ENCODE measurements around the gene DAP3. TPM values are rescaled to one million over a fixed set of nuclear protein-coding genes. Genes with fewer than 3 reads are reported as not detected.
A peak's percentile ranks its signal among the peaks of the same experiment; 100 is the strongest.
"Not testable (repeated sequence)": the region's sequence is repeated elsewhere in the genome, so short reads cannot be mapped to it uniquely, and the experiment has no call there.

Gene DAP3
- total RNA-seq, 2 experiments from 2014 or later: 120 to 135 TPM

GRCh38 chr1:155761736-155762405, 73.0 kb downstream of the DAP3 start:
- Mint-ChIP-seq H3K9me3 (ENCODE audit: insufficient read depth) (no peaks in the 10 kb centered on the region), H3K36me3 (ENCODE audit: low read depth) (peaks cover 62% of the 10 kb centered on the region), H3K27me3 (ENCODE audit: low read depth) (no peaks in the 10 kb centered on the region), H3K4me3 (no peak overlapping the region), H3K4me1 (ENCODE audit: low read depth) (no peaks in the 10 kb centered on the region), H3K27ac (no peak overlapping the region)
- no peak for ATAC-seq
- DNase-seq: no peak
- ChIA-PET POLR2A (no interaction called here), CTCF (interaction anchor here (0.6 kb wide), 1 partner anchor 26 kb away, joined by 3 read pairs; no protein-coding TSS in a partner anchor)

DNA sequence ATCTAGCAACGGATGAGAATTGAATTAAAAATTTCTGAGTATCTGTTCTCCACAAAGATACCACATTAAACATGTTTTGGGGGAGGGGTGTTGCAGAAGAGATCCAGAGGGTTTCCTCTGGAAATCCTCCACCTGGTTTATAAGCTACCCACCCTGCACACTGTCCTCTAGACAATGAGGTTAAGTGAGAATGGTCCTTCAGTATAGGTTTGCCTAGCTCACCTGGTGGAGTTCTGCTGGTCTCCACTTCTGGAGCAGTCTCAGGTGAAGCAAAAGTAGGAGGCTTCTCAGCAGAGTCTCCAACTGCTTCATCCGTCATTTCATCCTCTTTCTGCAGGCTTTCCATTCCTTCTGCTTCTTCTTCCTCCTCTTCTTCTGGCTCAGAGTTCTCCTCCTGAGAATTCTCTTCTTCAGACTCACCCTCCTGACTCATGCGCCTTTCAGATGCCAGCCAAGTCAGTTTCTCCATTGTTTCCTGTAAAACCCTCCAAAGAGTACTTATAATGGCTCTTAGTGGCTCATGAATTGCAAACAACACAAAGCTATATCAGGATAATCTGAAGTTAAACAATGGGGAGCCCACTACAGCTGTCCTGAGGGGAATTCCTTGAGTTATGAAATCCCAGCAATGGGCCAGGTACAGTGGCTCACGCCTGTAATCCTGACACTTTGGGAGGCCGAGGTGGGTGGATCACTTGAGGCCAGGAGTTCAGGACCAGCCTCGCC, 74.4 kb downstream of the DAP3 start:
- CTCF ChIA-PET; H3K27ac Mint-ChIP-seq; DNase-seq; ATAC-seq; H3K9me3 Mint-ChIP-seq (ENCODE audit: insufficient read depth); POLR2A ChIA-PET; H3K4me1 Mint-ChIP-seq (ENCODE audit: low read depth); H3K4me3 Mint-ChIP-seq; H3K27me3 Mint-ChIP-seq (ENCODE audit: low read depth): not testable (repeated sequence)
- H3K36me3 Mint-ChIP-seq (ENCODE audit: low read depth): peaks cover 61% of the 10 kb centered on the region

- ATAC-seq; CTCF ChIA-PET; H3K27ac Mint-ChIP-seq; H3K9me3 Mint-ChIP-seq (ENCODE audit: insufficient read depth); DNase-seq; H3K27me3 Mint-ChIP-seq (ENCODE audit: low read depth); H3K4me3 Mint-ChIP-seq; H3K4me1 Mint-ChIP-seq (ENCODE audit: low read depth): not testable (repeated sequence)
- POLR2A ChIA-PET: interaction anchor here (0.6 kb wide), 1 partner anchor 151 kb away, joined by 3 read pairs; no protein-coding TSS in a partner anchor
- peaks cover 62% of the 10 kb centered on the region for H3K36me3 Mint-ChIP-seq (ENCODE audit: low read depth)
Measured at GRCh38 chr1:155763989-155764388, 75.1 kb downstream of the DAP3 start.

GRCh38 chr1:155767399-155767989, 78.6 kb downstream of the DAP3 start:
- H3K4me1 Mint-ChIP-seq (ENCODE audit: low read depth); H3K4me3 Mint-ChIP-seq; POLR2A ChIA-PET; H3K9me3 Mint-ChIP-seq (ENCODE audit: insufficient read depth); H3K27me3 Mint-ChIP-seq (ENCODE audit: low read depth); DNase-seq; ATAC-seq; H3K27ac Mint-ChIP-seq; CTCF ChIA-PET: not testable (repeated sequence)
- H3K36me3 Mint-ChIP-seq (ENCODE audit: low read depth): peaks cover 65% of the 10 kb centered on the region

- H3K9me3 Mint-ChIP-seq (ENCODE audit: insufficient read depth): no peaks in the 10 kb centered on the region
- CTCF ChIA-PET: no interaction called here
- H3K4me1 Mint-ChIP-seq (ENCODE audit: low read depth): no peaks in the 10 kb centered on the region
- ATAC-seq (no peak), DNase-seq (no peak)
- no peak overlapping the region for H3K4me3 Mint-ChIP-seq
- POLR2A ChIA-PET: no interaction called here
- no peak overlapping the region for H3K27ac Mint-ChIP-seq
- peaks cover 66% of the 10 kb centered on the region for H3K36me3 Mint-ChIP-seq (ENCODE audit: low read depth)
- H3K27me3 Mint-ChIP-seq (ENCODE audit: low read depth): no peaks in the 10 kb centered on the region
Measured at GRCh38 chr1:155769257-155769656, 80.4 kb downstream of the DAP3 start.

- no peak for DNase-seq
- ATAC-seq: no peak
- ChIA-PET POLR2A (no interaction called here), CTCF (no interaction called here)
- H3K36me3 Mint-ChIP-seq (ENCODE audit: low read depth): peaks cover 75% of the 10 kb centered on the region
- H3K4me1 Mint-ChIP-seq (ENCODE audit: low read depth): peaks cover 16% of the 10 kb centered on the region
- no peak overlapping the region for H3K4me3 Mint-ChIP-seq
- no peaks in the 10 kb centered on the region for H3K27me3 Mint-ChIP-seq (ENCODE audit: low read depth)
- no peaks in the 10 kb centered on the region for H3K9me3 Mint-ChIP-seq (ENCODE audit: insufficient read depth)
- no peak overlapping the region for H3K27ac Mint-ChIP-seq
Measured at GRCh38 chr1:155773221-155773620, 84.3 kb downstream of the DAP3 start.

GRCh38 chr1:155776414-155776813, 87.5 kb downstream of the DAP3 start:
- DNase-seq (peak; percentile 42), ATAC-seq (no peak)
- no peaks in the 10 kb centered on the region for H3K9me3 Mint-ChIP-seq (ENCODE audit: insufficient read depth)
- H3K36me3 Mint-ChIP-seq (ENCODE audit: low read depth): peaks cover 56% of the 10 kb centered on the region
- H3K27me3 Mint-ChIP-seq (ENCODE audit: low read depth): no peaks in the 10 kb centered on the region
- CTCF ChIA-PET: interaction anchor here (0.6 to 1.0 kb wide), 3 partner anchors 8 to 64 kb away, joined by 3 to 6 read pairs (median 4); no protein-coding TSS in a partner anchor
- no peak overlapping the region for H3K4me3 Mint-ChIP-seq
- POLR2A ChIA-PET: no interaction called here
- peak overlapping the region; percentile 68 for H3K27ac Mint-ChIP-seq
- peaks cover 16% of the 10 kb centered on the region for H3K4me1 Mint-ChIP-seq (ENCODE audit: low read depth)

GRCh38 chr1:155777582-155777981, 88.7 kb downstream of the DAP3 start:
- peaks cover 16% of the 10 kb centered on the region for H3K4me1 Mint-ChIP-seq (ENCODE audit: low read depth)
- peaks cover 51% of the 10 kb centered on the region for H3K36me3 Mint-ChIP-seq (ENCODE audit: low read depth)
- no peak for ATAC-seq
- H3K27me3 Mint-ChIP-seq (ENCODE audit: low read depth): no peaks in the 10 kb centered on the region
- H3K4me3 Mint-ChIP-seq: no peak overlapping the region
- ChIA-PET CTCF (interaction anchor here (1.5 to 1.6 kb wide), 2 partner anchors 16 to 289 kb away, joined by 4 read pairs; no protein-coding TSS in a partner anchor), POLR2A (no interaction called here)
- no peak for DNase-seq
- H3K9me3 Mint-ChIP-seq (ENCODE audit: insufficient read depth): no peaks in the 10 kb centered on the region
- peak overlapping the region; percentile 61 for H3K27ac Mint-ChIP-seq

Other genes starting within 250 kb of the DAP3 start
- 10 to 100 TPM; 37.7 to 41.1 TPM for gene ASH1L, start 126.3 kb upstream of the DAP3 start, total RNA-seq
- 10 to 100 TPM; 61.2 to 61.6 TPM for gene MSTO1, start 78.9 kb upstream of the DAP3 start, total RNA-seq
- 10 to 100 TPM; 63.8 to 68.9 TPM for gene YY1AP1, start 317 bp upstream of the DAP3 start, total RNA-seq
- gene GON4L, start 168.1 kb downstream of the DAP3 start, total RNA-seq: 10 to 100 TPM; 64.8 to 70.3 TPM
- 10 to 100 TPM; 11.9 to 12.2 TPM for gene SYT11, start 170.5 kb downstream of the DAP3 start, total RNA-seq
- 10 to 100 TPM; 26.0 to 26.4 TPM for gene RIT1, start 222.3 kb downstream of the DAP3 start, total RNA-seq
- 10 to 100 TPM; 64.5 to 68.9 TPM for gene KHDC4, start 245.3 kb downstream of the DAP3 start, total RNA-seq